ENCODE measurements around the gene CRYGN. TPM values are rescaled to one million over a fixed set of nuclear protein-coding genes. Genes with fewer than 3 reads are reported as not detected.
A peak's percentile ranks its signal among the peaks of the same experiment; 100 is the strongest.

CRYGN gene
- total RNA-seq, 1 donor from 2014 or later = 0.43 TPM

DNA sequence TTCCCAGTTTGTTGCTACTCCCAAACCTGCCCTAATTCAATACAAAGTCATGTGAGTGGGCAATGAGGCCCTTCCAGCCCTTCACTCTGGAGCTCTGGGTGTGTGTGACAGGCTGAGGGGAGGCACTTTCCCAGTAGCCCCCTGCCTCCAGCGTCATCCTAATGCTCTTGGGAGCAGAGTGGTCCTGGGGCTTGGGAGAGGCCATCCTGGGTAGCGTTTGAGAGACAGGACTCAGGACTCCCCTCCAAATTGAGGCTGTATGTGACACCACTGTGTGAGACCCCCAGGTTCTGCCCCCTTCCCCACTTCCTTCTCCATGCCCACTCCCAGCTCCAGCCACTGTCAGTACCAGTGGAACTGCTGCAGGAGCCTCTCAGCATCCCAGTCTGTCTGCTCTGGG is 6.5 kb upstream of the CRYGN start:
- intact Hi-C loops (cut with DNase I) = no loop called here
- DNase-seq (no peak), ATAC-seq (ENCODE audit: poor library complexity) (no peak)

DNA sequence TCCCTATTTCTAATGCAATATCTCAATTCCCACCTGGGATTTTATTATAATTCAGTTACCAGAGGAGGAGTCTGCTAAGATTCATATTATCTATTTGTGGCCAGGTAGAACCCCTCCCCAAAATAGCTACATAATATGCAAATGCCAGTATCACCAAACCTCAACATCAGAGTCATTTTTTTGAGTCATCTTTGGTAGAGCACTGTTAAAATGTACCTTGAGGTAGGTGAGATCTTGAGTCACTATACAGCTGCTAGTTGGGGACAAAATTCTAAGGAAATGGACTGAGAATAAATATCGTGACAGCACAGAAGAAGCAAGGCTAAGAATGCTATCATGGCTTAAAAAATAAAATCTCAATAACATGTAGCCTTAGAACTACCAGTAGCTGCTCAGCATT is 4.7 kb upstream of the CRYGN start:
- ATAC-seq (ENCODE audit: poor library complexity) = no peak
- intact Hi-C loops (cut with DNase I) = no loop called here
- no peak for DNase-seq

DNA sequence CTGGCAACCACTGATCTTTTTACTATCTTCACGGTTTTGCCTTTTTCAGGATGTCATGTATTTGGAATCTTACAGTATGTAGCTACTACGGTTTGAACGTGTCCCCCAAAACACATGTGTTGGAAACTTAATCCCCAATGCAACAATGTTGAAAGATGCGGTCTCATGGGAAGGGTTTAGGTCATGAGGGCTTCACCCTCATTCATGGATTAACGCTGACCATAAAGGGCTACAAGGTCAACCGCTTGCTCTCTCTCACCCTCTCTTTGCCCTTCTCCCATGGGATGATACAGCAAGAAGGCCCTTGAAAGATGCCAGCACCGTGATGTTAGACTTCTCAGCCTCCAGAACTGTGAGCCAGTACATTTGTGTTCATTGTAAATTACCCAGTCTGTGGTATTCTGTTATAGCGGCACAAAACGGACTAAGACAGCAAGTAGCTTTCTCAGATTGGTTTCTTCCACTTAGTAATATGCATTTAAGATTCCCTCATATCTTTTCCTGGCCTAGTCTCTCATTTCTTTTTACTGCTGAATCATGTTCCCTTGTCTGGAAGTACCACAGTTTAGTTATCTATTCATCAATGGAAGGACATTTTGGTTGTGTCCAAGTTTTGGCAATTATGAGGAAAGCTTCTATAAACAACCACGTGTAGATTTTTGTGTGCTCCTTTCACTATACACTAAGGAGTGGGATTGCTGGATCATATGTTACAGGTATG is 3.0 kb upstream of the CRYGN start:
- DNase-seq (no peak), ATAC-seq (ENCODE audit: poor library complexity) (no peak)
- intact Hi-C loops (cut with DNase I) = no loop called here

DNA sequence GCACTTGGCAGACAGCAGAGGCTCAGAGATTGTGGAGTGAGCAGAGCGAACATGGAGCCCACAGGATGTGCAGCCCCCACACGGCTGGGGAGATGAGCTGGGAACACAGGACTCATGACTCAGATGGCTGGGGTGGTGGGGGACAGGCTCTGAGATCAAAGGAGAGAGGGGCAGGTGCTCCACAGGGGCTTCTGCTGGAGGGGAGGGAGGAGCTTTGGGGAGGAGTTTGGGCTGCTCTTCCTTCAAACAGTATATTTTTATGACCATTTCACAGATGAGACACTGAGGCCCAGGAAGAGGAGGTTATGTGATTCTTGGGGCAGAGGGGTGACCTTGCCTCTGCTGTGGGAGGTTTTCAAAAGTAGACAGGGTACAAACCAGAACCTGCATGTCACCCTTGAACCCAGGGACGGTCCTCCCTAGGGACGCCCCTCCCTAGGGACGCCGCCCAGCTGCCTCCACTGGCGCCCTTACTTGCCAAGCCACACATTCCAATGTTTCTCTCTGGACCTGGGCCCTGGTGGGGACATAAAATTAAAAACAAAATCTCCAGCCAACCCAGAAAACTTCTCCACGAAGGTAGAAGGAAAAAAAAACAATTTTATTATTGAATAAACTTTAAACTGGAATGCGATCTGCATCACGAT is 981 bp upstream of the CRYGN start:
- DNase-seq (no peak), ATAC-seq (ENCODE audit: poor library complexity) (no peak)
- intact Hi-C loops (cut with DNase I) = no loop called here

DNA sequence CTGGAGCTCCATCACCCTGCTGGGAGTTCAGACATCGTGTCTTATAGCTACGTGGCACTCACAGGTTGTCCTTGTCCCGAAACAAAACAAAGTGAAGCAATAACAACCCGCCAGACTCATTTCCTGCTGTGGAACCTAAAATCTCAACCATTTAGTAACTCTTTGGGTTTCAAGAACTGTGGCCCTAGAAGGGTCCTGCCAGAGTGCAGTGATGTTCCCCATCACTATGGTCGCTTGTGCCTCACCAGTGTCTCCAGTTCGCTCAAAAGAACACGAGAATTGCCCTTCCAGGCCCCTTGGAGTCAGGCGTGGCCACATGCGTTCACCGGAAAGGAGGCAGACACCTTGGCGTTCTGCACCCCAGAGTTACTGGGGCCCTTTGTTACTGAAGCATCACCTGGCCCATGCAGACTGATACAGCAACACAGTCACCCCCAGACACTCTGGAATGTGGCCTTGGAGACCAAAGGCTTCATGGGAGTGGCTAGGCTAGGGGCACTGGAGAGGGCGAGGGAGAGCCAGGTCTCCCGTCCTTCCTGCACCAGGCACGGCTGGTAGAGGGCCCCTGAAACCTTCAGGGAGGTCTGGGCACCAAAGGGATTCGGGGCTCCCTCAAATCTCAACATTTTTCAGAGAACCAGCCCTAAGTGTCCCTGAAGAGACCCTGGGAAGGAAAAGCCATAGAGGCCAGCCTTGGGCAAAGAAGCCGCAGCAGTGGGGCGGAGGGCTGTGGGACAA is 908 bp downstream of the CRYGN start:
- intact Hi-C loops (cut with DNase I) = no loop called here
- ATAC-seq (ENCODE audit: poor library complexity) = no peak
- no peak for DNase-seq

DNA sequence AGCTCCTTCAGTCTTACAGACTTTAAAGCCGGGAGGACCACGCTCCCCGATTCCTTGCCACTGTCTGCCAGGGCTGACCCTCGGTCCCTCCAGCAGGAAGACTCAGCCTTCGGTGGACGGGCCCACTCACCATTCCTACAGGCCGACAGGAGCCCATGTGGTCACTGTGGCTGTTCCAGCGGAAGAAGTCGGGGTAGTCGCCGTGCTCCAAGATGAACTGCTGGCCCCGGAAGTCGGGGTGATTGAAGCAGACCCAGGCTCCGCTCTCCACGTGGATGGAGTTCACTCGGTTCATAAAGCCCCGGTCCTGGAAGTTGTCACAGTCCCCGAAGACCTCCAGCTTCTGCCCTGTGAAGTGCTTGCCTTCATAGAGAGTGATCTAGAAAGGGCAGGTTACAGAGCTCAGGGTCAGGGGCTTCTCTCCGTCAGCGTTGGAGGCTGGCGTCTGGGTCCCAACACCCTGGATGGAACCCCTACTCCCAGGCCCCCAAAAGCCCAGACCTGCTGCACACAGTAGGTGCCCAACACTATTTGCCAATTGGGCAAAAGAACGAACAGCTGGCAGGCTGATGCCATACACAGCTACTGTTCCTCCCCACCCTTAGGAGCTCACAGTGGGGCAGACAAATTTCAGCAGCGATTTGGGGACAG is 1.9 kb downstream of the CRYGN start:
- intact Hi-C loops (cut with DNase I) = no loop called here
- no peak for DNase-seq
- no peak for ATAC-seq (ENCODE audit: poor library complexity)

DNA sequence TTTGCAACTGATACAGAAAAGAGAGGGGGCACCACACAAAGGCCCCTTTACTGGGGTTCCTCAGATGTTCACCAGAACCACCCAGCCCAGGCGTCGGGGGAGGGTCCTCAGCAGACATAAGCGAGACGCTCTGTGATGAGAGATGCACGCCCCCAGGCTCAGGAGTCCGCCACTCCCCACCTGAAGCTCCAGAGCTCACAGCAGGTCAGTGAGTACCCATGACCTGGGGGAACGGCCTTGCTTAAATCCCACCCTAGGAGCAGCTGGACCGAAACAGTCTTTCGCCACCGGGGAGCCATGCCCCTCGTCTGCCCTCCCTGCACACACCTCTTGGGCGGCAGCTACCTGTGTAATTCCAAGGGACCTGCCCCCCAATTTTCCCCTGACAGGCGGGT is 2.8 kb downstream of the CRYGN start:
- intact Hi-C loops (cut with DNase I) = no loop called here
- ATAC-seq (ENCODE audit: poor library complexity) (no peak), DNase-seq (no peak)

DNA sequence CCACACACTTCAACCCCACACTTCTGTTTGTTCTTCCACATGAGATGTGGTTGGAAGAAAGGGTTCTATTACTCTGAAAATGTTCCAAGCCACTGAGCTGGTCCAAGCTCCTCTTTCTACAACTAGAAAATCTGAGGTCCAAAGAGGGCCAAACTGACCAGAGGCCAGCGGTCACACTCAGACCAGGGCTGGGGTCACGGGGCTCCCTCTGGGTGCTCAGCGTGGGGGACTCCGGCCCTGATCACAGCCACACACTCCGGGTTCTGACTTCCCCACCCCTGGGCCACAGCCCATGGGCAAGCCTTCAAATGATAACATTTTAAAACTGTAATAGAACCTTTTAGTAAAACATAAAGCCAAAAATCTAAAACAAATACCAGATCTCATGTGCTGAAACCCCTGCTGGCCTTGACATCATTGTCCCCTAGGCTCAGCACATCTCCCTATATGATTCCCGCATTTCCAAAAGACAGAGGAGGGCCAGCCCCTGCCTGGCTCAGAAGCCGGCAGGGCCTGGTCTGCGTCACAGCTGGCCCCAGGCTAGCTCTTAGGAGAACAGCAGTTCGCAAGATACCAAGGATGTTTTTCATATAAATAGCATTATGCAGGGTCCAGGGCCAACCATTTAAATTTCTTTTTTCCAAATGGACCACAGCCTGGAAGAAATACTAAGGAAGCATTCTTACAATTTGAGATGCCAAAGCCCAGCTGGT is 3.3 kb downstream of the CRYGN start:
- DNase-seq (peak; percentile 67), ATAC-seq (ENCODE audit: poor library complexity) (peak; percentile 79)

DNA sequence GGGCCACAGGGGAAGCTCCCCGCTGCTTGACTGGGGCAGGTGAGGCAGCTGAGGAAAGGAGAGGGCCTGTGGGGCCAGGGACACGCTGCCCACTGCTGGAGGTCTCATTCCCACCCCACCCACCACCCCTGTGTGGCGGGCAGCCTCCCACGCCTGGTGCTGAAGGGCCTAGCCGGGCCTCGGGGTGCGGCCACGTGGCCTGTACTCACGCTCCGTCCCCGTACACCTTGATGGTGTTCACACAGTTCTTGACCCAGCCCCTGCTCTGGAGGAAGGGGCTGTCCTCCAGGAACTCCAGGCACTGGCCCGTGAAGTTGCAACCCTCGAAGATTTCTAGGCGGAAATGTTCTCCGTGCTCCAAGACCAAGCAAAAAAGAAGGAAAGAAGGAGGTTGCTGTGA is 4.0 kb downstream of the CRYGN start:
- intact Hi-C loops (cut with DNase I) = no loop called here
- DNase-seq (no peak), ATAC-seq (ENCODE audit: poor library complexity) (no peak)

More for the DNA sequence above, 3.3 kb downstream of the CRYGN start:
- intact Hi-C loops (cut with DNase I) = no loop called here

DNA sequence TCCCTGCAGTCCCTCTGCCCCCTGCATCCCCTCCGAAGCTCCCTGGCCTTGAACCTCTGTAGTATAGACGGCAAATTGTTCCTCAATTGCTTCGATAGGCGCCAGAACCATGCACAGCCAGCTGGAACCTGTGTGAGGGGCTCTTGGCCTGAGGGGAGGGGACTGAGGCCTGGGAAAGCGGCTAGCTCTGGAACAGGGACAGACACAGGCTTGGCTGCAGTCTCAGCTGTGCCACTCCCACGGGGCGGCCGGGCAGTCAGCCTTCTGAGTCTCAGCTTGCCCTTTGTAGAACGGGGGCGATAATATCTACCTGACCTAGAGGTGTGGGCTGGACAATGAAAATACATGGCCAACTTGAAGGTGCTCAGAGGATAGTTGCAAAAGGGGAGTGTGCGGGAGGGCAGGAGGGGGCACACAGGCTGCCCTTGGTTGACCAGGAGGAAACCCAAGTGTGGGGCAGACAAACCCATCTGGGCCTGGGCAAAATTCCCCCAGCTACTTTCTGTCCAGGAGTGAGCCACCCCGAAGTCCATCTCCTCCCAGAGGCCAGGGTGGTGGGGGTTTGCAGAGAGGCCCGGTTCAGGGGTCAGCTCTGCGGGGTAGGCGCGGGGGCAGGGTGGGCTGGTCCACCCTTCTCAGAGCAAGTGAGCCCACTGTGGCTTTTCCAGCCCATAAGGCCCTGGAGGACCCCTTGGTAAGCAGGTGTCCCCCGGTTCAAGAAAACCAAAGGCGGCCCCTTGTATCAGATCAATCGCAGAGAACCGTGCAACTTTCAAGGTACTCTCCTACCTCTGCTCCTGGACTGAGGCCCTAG is 4.6 kb downstream of the CRYGN start:
- intact Hi-C loops (cut with DNase I) = no loop called here
- no peak for DNase-seq
- ATAC-seq (ENCODE audit: poor library complexity) = no peak

DNA sequence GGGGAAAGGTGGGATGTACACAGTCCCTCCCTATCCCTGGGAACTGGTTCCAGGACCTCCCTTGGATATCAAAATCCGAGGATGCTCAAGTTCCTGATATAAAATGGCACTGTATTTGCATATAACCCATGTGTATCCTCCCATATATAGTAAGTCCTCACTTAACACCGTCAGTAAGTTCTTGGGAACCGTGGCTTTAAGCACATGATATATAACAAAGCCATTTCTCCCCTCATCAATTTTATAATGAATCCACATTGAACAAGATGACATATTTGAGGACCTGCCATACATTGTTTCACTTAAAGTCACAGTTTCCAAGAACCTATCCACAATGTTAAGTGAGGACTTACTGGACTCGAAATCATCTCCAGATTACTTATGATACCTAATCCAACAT is 5.4 kb downstream of the CRYGN start:
- no peak for ATAC-seq (ENCODE audit: poor library complexity)

DNA sequence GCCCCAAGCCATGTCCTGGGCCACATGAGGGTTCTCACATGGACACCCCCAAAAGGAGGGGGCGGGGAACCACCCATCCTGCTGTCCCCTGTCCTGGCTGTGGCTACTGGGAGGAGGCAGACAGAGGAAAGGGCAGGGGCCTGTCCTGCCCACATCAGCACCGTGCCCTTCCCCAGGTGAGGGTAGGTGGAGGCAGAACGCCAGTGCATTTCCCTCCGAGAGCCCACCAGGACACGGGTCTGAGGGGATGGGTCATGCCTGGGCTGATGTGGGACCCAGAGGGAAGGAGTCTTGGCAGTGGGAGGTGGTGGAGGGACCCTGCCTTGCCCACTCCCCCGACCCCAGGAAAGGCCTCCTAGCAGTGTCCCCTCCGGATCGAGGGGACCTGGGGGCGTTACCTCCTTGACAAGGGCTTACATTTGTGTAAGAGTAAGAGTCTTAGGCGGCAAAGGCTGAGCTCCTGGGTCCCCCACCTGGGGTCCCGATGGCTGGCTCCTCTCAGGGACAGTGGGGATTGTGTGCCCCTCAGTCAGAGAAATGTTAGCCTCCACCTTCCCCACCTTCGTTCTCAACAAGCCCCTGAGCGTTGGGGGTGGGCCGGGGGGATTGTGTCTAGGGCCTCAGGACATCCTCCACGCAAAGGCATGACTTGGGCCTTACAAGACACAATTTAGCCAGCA is 6.1 kb downstream of the CRYGN start:
- intact Hi-C loops (cut with DNase I) = no loop called here
- DNase-seq (no peak), ATAC-seq (ENCODE audit: poor library complexity) (no peak)

More for the DNA sequence above, 5.4 kb downstream of the CRYGN start:
- DNase-seq = no peak
- intact Hi-C loops (cut with DNase I) = no loop called here

DNA sequence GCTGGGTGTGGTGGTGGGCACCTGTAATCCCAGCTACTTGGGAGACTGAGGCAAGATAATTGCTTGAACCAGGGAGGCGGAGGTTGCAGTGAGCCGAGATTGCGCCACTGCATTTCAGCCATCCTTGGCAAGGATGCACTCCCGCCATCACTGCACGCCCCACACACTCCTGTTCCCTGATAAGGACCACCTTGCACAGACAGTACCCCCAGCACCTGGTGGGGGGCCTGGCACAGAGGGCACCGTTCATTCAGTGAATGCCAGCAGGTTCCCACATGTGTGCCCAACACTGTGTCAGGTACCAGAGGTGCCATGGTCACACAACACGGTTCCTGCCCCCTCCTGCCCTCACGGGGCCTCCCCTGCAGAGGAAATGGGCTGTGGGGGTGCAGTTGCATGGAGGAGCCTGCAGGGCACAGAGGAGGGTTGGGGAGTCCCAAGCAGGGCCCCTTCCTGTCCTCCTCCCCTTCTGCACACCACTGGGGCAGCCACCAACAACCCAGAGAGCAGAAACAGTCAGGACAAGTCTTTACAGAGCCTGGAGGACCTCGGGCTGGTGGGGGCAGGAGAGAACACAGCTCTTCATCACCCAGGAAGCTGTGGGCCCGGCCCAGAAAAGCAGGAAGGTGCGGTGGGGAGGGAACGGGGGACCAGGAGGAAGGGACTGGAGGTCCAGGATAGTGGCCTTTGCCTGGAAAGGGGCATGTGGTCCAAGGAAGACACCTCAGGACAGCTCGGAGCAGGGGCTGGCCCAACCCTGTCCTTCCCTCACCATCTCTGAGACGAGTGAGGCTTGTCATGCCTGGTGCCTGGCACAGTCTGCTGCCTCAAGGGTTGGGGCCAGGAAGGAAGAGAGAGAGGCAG is 7.1 kb downstream of the CRYGN start:
- ATAC-seq (ENCODE audit: poor library complexity) = no peak
- no peak for DNase-seq
- intact Hi-C loops (cut with DNase I) = no loop called here

DNA sequence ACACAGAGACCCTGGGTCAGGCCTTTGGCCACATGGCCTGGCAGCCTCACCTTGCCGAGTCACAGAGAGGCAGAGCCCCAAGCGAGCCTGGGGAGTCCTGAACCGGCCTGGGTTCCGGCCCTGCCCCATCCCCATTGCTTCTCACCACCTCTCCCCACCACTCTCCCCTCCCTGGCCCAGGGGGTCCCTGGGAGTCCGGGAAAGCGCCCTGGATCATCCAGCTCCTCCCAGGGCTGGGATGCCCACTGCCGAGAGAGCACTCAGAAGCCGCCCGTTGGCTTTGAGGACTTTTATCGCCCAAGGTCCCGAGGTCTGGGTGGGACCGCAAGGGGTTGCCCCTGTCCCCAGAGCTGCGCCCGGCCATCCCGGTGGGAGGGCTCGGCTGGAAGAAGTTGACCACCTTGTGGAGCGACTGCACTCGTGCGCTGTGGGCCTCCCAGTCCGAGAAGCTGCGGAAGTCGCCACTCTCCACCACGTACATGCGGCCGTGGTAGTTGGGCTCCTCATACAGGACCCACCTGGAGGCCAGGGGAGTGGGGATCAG is 8.1 kb downstream of the CRYGN start:
- DNase-seq (no peak), ATAC-seq (ENCODE audit: poor library complexity) (no peak)
- intact Hi-C loops (cut with DNase I) = no loop called here

DNA sequence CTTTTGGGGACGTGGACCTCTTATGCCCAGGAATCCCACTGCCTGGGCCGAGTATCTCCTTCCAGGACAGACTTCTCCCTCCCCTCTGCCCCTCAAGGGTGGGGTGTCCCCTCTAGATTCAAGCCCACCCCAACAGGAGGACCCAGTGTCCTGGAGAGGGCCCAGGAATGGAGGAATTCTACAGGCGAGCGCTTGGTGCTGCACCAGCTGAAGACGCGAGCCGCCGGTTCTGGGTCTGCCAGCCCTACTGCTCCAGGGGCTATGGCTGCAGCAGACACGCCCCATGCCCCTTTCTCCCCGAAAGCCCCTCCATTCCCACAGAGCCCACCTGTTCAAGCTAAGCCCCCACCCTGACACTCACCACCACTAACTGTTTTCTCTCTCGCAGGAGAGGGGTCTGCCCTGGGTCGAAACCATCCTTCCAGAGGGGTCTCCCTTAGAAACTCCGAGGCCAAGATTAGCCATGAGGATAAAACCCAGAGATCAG is 8.6 kb downstream of the CRYGN start:
- no peak for DNase-seq
- no peak for ATAC-seq (ENCODE audit: poor library complexity)
- intact Hi-C loops (cut with DNase I) = no loop called here

Data from Right ventricle myocardium superior (tissue), 1 donor.